Measurements from ENCODE around the gene QPCTL.
"Not testable (repeated sequence)": the region's sequence is repeated elsewhere in the genome, so short reads cannot be mapped to it uniquely, and the experiment has no call there.

Gene QPCTL

GRCh38 chr19:45745606-45746005, 53.1 kb downstream of the QPCTL start:
- TF ChIP-seq, protein P1, sequence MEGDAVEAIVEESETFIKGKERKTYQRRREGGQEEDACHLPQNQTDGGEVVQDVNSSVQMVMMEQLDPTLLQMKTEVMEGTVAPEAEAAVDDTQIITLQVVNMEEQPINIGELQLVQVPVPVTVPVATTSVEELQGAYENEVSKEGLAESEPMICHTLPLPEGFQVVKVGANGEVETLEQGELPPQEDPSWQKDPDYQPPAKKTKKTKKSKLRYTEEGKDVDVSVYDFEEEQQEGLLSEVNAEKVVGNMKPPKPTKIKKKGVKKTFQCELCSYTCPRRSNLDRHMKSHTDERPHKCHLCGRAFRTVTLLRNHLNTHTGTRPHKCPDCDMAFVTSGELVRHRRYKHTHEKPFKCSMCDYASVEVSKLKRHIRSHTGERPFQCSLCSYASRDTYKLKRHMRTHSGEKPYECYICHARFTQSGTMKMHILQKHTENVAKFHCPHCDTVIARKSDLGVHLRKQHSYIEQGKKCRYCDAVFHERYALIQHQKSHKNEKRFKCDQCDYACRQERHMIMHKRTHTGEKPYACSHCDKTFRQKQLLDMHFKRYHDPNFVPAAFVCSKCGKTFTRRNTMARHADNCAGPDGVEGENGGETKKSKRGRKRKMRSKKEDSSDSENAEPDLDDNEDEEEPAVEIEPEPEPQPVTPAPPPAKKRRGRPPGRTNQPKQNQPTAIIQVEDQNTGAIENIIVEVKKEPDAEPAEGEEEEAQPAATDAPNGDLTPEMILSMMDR (conservative IDR thresholded peaks at IDR 0.05; ENCODE audit: low read depth, low read length): no peak
- no peak overlapping the region for H2AFZ ChIP-seq (ENCODE audit: low read depth)
- H3K27me3 ChIP-seq (ENCODE audit: insufficient read depth, low read depth): peaks cover 19% of the 10 kb centered on the region; the same call in 1 of the 2 replicates
- H3K4me1 ChIP-seq (ENCODE audit: low read depth, poor library complexity, severe bottlenecking): no peaks in the 10 kb centered on the region
- no peaks in the 10 kb centered on the region for H4K20me1 ChIP-seq (ENCODE audit: insufficient read depth)
- no peaks in the 10 kb centered on the region for H3K36me3 ChIP-seq (ENCODE audit: insufficient read depth)
- no peak overlapping the region for H3K9ac ChIP-seq
- H3K79me2 ChIP-seq (ENCODE audit: insufficient read depth, low read depth): no peaks in the 10 kb centered on the region
- H3K27ac ChIP-seq: no peak overlapping the region
- H3K4me2 ChIP-seq: no peak overlapping the region
- no peak overlapping the region for H3K4me3 ChIP-seq (IDR thresholded peaks at IDR 0.05; ENCODE audit: insufficient read depth, low read depth, low read length)

- no peak overlapping the region for H3K4me3 ChIP-seq (IDR thresholded peaks at IDR 0.05; ENCODE audit: insufficient read depth, low read depth, low read length)
- no peak overlapping the region for H2AFZ ChIP-seq (ENCODE audit: low read depth)
- no peak overlapping the region for H3K4me2 ChIP-seq
- no peaks in the 10 kb centered on the region for H3K79me2 ChIP-seq (ENCODE audit: insufficient read depth, low read depth)
- H3K27me3 ChIP-seq (ENCODE audit: insufficient read depth, low read depth): peaks cover 19% of the 10 kb centered on the region; the same call in 1 of the 2 replicates
- no peaks in the 10 kb centered on the region for H3K4me1 ChIP-seq (ENCODE audit: low read depth, poor library complexity, severe bottlenecking)
- no peak overlapping the region for H3K27ac ChIP-seq
- H3K36me3 ChIP-seq (ENCODE audit: insufficient read depth): no peaks in the 10 kb centered on the region
- no peaks in the 10 kb centered on the region for H4K20me1 ChIP-seq (ENCODE audit: insufficient read depth)
- TF ChIP-seq, protein P1 (conservative IDR thresholded peaks at IDR 0.05; ENCODE audit: low read depth, low read length): no peak
- H3K9ac ChIP-seq: no peak overlapping the region
Measured at GRCh38 chr19:45746866-45747265, 54.4 kb downstream of the QPCTL start.

GRCh38 chr19:45747513-45747912, 55.0 kb downstream of the QPCTL start:
- no peak overlapping the region for H3K27ac ChIP-seq
- peaks cover 19% of the 10 kb centered on the region; the same call in 1 of the 2 replicates for H3K27me3 ChIP-seq (ENCODE audit: insufficient read depth, low read depth)
- H4K20me1 ChIP-seq (ENCODE audit: insufficient read depth): no peaks in the 10 kb centered on the region
- TF ChIP-seq, protein P1 (conservative IDR thresholded peaks at IDR 0.05; ENCODE audit: low read depth, low read length): no peak
- no peaks in the 10 kb centered on the region for H3K4me1 ChIP-seq (ENCODE audit: low read depth, poor library complexity, severe bottlenecking)
- H2AFZ ChIP-seq (ENCODE audit: low read depth): no peak overlapping the region
- H3K79me2 ChIP-seq (ENCODE audit: insufficient read depth, low read depth): no peaks in the 10 kb centered on the region
- H3K36me3 ChIP-seq (ENCODE audit: insufficient read depth): no peaks in the 10 kb centered on the region
- H3K4me3 ChIP-seq (IDR thresholded peaks at IDR 0.05; ENCODE audit: insufficient read depth, low read depth, low read length): no peak overlapping the region
- H3K4me2 ChIP-seq: no peak overlapping the region
- H3K9ac ChIP-seq: no peak overlapping the region

DNA sequence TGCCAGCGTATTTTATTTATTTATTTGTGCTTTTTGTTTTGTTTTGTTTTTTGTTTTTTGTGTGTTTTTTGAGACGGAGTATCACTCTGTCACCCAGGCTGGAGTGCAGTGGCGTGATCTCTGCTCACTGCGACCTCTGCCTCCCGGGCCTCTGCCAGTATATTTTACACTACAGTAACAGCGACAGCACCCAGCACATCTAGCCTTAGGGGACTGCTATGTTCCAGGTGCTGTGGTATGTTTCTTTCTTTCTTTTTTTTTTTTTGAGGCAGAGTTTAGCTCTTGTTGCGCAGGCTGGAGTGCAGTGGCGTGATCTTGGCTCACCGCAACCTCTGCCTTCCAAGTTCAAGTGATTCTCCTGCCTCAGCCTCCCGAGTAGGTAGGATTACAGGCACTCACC, 59.0 kb downstream of the QPCTL start:
- H3K27me3 ChIP-seq (ENCODE audit: insufficient read depth, low read depth); H3K36me3 ChIP-seq (ENCODE audit: insufficient read depth); H4K20me1 ChIP-seq (ENCODE audit: insufficient read depth); H3K4me3 ChIP-seq (IDR thresholded peaks at IDR 0.05; ENCODE audit: insufficient read depth, low read depth, low read length); H3K4me2 ChIP-seq; H3K9ac ChIP-seq; H3K27ac ChIP-seq; H2AFZ ChIP-seq (ENCODE audit: low read depth); H3K79me2 ChIP-seq (ENCODE audit: insufficient read depth, low read depth); H3K4me1 ChIP-seq (ENCODE audit: low read depth, poor library complexity, severe bottlenecking): not testable (repeated sequence)

GRCh38 chr19:45752639-45753038, 60.2 kb downstream of the QPCTL start:
- Histone ChIP-seq H3K79me2 (ENCODE audit: insufficient read depth, low read depth) (no peaks in the 10 kb centered on the region), H4K20me1 (ENCODE audit: insufficient read depth) (no peaks in the 10 kb centered on the region), H3K4me3 (IDR thresholded peaks at IDR 0.05; ENCODE audit: insufficient read depth, low read depth, low read length) (no peak overlapping the region), H3K4me1 (ENCODE audit: low read depth, poor library complexity, severe bottlenecking) (no peaks in the 10 kb centered on the region), H3K9ac (no peak overlapping the region), H2AFZ (ENCODE audit: low read depth) (no peak overlapping the region), H3K4me2 (no peak overlapping the region), H3K27me3 (ENCODE audit: insufficient read depth, low read depth) (no peaks in the 10 kb centered on the region; the same call in 1 of the 2 replicates), H3K36me3 (ENCODE audit: insufficient read depth) (no peaks in the 10 kb centered on the region), H3K27ac (no peak overlapping the region)
- TF ChIP-seq, protein P1 (conservative IDR thresholded peaks at IDR 0.05; ENCODE audit: low read depth, low read length): no peak
